B cell (primary cell): ENCODE results near the gene RUFY4. TPM values are rescaled to one million over a fixed set of nuclear protein-coding genes. Genes with fewer than 3 reads are reported as not detected.

Source experiments
- ATAC-seq: fragments of 200-7000 bp; cut with Tn5 transposase; one replicate; pipeline ENCODE4 v1.10.0; 2021; ENCODE audit warnings: low read depth, mild to moderate bottlenecking, moderate number of reproducible peaks, moderate library complexity
- CTCF ChIA-PET: fragments of 350-600 bp; sonication (Branson Sonifier 250); formaldehyde crosslinking; loops from one replicate; lab custom pipeline; 2021; ENCODE audit warnings: antibody characterized with exemption, inconsistent platforms; lab: Charles Lee
- POLR2A ChIA-PET: fragments of 350-600 bp; sonication (Branson Sonifier 250); formaldehyde crosslinking; loops from one replicate; lab custom pipeline; 2021; ENCODE audit warnings: antibody characterized with exemption; lab: Charles Lee
- DNase-seq: peaks from one replicate; pipeline ENCODE4 v3.0.0; 2013
- H2AFZ ChIP-seq: 2 replicates; pipeline ENCODE4 v1.6.1; 2012; ENCODE audit warnings: mild to moderate bottlenecking, low read depth, low read length; ENCODE audit not compliant: insufficient read depth, poor library complexity, severe bottlenecking
- H3K27ac ChIP-seq, 2 donors: 1 replicate in 1 of 2; 2 replicates in 1 of 2; pipeline ENCODE4 v1.5.1; 2012 to 2013; ENCODE audit warnings: low read length in 2 of 2, mild to moderate bottlenecking in 2 of 2, moderate library complexity in 1 of 2
- H3K27me3 ChIP-seq, 4 experiments: fragments of 200-600 bp in 1 of 4; sonication (generic) in 1 of 4; replicated peaks in 1 of 4; 1 replicate in 2 of 4; 2 replicates in 2 of 4; pipeline versions ENCODE4 v1.6.1 to v1.7.0; 2013 to 2016; ENCODE audit warnings: low read length in 3 of 4, mild to moderate bottlenecking in 2 of 4, mixed read lengths in 1 of 4, moderate library complexity in 1 of 4; ENCODE audit not compliant: insufficient read depth in 4 of 4, control insufficient read depth in 3 of 4; ENCODE audit errors: control extremely low read depth in 1 of 4
- H3K36me3 ChIP-seq, 2 experiments: replicated peaks in 1 of 2; 1 replicate in 1 of 2; 2 replicates in 1 of 2; pipeline versions ENCODE4 v1.6.1 to v1.7.1; 2013; ENCODE audit warnings: low read length in 1 of 2; ENCODE audit not compliant: insufficient read depth in 2 of 2, control insufficient read depth in 1 of 2; ENCODE audit errors: control extremely low read depth in 1 of 2, extremely low read depth in 1 of 2
- H3K4me1 ChIP-seq, 2 donors: fragments of 200-600 bp in 1 of 2; sonication (generic) in 1 of 2; 1 replicate in 1 of 2; 2 replicates in 1 of 2; pipeline versions ENCODE4 v1.5.1 to v1.6.1; 2013 to 2017; ENCODE audit warnings: low read length in 2 of 2; ENCODE audit not compliant: control insufficient read depth in 2 of 2, insufficient read depth in 2 of 2
- H3K4me2 ChIP-seq: replicated peaks from 2 replicates; pipeline ENCODE3; 2012; ENCODE audit warnings: mild to moderate bottlenecking, low read depth, low read length; ENCODE audit not compliant: poor library complexity, severe bottlenecking
- H3K4me3 ChIP-seq, 5 experiments: fragments of 200-600 bp in 1 of 5; sonication (generic) in 1 of 5; 1 replicate in 3 of 5; 2 replicates in 2 of 5; pipeline versions ENCODE4 v1.5.1 to v1.7.0; 2011 to 2016; ENCODE audit warnings: low read length in 4 of 5, mild to moderate bottlenecking in 4 of 5, low read depth in 2 of 5, control low read depth in 1 of 5, moderate library complexity in 1 of 5; ENCODE audit not compliant: insufficient read depth in 1 of 5; ENCODE audit errors: control extremely low read depth in 1 of 5, extremely low read depth in 1 of 5
- H3K79me2 ChIP-seq: fragments of 200-600 bp; sonication (generic); one replicate; pipeline ENCODE4 v1.6.0; 2016; ENCODE audit warnings: low read length; ENCODE audit not compliant: control insufficient read depth, insufficient read depth
- H3K9ac ChIP-seq: fragments of 200-600 bp; sonication (generic); 2 replicates; pipeline ENCODE4 v1.6.1; 2017; ENCODE audit warnings: mild to moderate bottlenecking, low read length, moderate library complexity
- H3K9me3 ChIP-seq, 3 donors: one replicate each; pipeline versions ENCODE4 v1.6.1 to v1.7.1; 2013; ENCODE audit warnings: low read length in 2 of 3; ENCODE audit not compliant: control insufficient read depth in 2 of 3, insufficient read depth in 1 of 3; ENCODE audit errors: control extremely low read depth in 1 of 3
- H4K20me1 ChIP-seq: 2 replicates; pipeline ENCODE4 v1.6.0; 2012; ENCODE audit warnings: mild to moderate bottlenecking, low read length; ENCODE audit not compliant: insufficient read depth, control insufficient read depth, poor library complexity, severe bottlenecking
- H3K27ac Mint-ChIP-seq: one replicate; pipeline ENCODE4 v1.8.0; 2021; ENCODE audit warnings: mixed read lengths
- H3K27me3 Mint-ChIP-seq: one replicate; pipeline ENCODE4 v1.8.0; 2021; ENCODE audit warnings: mixed read lengths
- H3K4me1 Mint-ChIP-seq: one replicate; pipeline ENCODE4 v1.8.0; 2021; ENCODE audit warnings: mixed read lengths
- H3K4me3 Mint-ChIP-seq: one replicate; pipeline ENCODE4 v1.8.0; 2021; ENCODE audit warnings: mixed read lengths
- H3K9me3 Mint-ChIP-seq: one replicate; pipeline ENCODE4 v1.8.0; 2022; ENCODE audit warnings: mixed read lengths; ENCODE audit not compliant: insufficient read depth
- EZH2 ChIP-seq: IDR thresholded peaks from 2 replicates; pipeline ENCODE4 v1.6.1; 2012; ENCODE audit warnings: borderline replicate concordance, low read depth, mild to moderate bottlenecking, moderate library complexity, low read length; ENCODE audit not compliant: insufficient read depth, poor library complexity, severe bottlenecking
- WGBS: methylation state at CpG from one replicate; pipeline ENCODE4 v1.1.5; 2013; ENCODE audit warnings: missing lambda C conversion rate; ENCODE audit not compliant: insufficient coverage; 5-methylcytosine and 5-hydroxymethylcytosine counted together
- intact Hi-C: fragments of 100-400 bp; cut with micrococcal nuclease; formaldehyde crosslinking; loops from one replicate; pipeline ENCODE4 v1.10.0; 2022
- polyA plus RNA-seq: library from polyadenylated mRNA; depleted of rRNA; stranded (reverse); fragments of >200 nt; gene quantifications from 2 replicates; pipeline ENCODE4 v1.2.3, GENCODE V29; 2012
- total RNA-seq, 2 donors: library from RNA; stranded (reverse); fragments of 120-200 nt in 1 of 2; gene quantifications; 1 replicate in 1 of 2; 2 replicates in 1 of 2; pipeline versions ENCODE4 v1.2.3 to v1.2.4, GENCODE V29; 2013 to 2022
- TF ChIP-seq, protein P1 (sequence below): fragments of 200-600 bp; IDR thresholded peaks from one replicate; pipeline ENCODE4 v1.8.0; 2022; ENCODE audit warnings: antibody characterized with exemption, mild to moderate bottlenecking

The RUFY4 gene
- total and polyA plus RNA-seq, 2 donors (not counting 1 experiment from before 2014, with no cell fraction given) = 0.34 TPM; not detected in 1

DNA sequence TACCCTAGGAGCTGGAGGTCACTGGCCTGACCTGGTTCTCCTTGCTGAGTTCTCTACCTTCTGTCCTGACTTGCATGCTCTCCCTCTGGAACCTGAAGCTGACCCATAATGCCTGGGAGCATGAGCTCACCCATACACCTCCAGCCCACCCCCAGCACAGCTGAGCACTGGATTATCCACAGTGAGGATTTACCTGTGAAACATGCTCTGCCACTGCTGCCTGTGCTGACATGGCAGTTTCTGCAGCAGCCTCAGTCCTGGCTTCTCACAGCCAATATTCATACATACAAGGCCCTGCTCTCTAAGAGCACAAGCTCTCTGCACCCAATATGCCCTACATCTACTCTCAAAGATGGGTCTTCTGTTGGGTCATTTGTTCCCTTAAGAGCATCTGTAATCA, 61.8 kb downstream of the RUFY4 start:
- no peaks in the 10 kb centered on the region for H3K4me1 ChIP-seq
- no peaks in the 10 kb centered on the region for H3K9me3 ChIP-seq
- H3K36me3 ChIP-seq = no peaks in the 10 kb centered on the region
- H3K79me2 ChIP-seq = no peaks in the 10 kb centered on the region
- no peak overlapping the region for H3K4me2 ChIP-seq
- TF ChIP-seq EZH2 = no peak
- TF ChIP-seq, protein P1, sequence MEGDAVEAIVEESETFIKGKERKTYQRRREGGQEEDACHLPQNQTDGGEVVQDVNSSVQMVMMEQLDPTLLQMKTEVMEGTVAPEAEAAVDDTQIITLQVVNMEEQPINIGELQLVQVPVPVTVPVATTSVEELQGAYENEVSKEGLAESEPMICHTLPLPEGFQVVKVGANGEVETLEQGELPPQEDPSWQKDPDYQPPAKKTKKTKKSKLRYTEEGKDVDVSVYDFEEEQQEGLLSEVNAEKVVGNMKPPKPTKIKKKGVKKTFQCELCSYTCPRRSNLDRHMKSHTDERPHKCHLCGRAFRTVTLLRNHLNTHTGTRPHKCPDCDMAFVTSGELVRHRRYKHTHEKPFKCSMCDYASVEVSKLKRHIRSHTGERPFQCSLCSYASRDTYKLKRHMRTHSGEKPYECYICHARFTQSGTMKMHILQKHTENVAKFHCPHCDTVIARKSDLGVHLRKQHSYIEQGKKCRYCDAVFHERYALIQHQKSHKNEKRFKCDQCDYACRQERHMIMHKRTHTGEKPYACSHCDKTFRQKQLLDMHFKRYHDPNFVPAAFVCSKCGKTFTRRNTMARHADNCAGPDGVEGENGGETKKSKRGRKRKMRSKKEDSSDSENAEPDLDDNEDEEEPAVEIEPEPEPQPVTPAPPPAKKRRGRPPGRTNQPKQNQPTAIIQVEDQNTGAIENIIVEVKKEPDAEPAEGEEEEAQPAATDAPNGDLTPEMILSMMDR = no peak
- POLR2A ChIA-PET = interaction anchor here (0.7 kb wide), 1 partner anchor 58 kb away, joined by 3 read pairs; no protein-coding TSS in a partner anchor
- ATAC-seq (no peak), DNase-seq (no peak)
- no peak overlapping the region for H2AFZ ChIP-seq
- Mint-ChIP-seq H3K9me3 (no peaks in the 10 kb centered on the region), H3K4me3 (no peak overlapping the region), H3K27me3 (peaks cover 35% of the 10 kb centered on the region), H3K27ac (no peak overlapping the region), H3K4me1 (no peaks in the 10 kb centered on the region)
- no peak overlapping the region for H3K27ac ChIP-seq
- H3K9ac ChIP-seq = no peak overlapping the region
- peaks cover 0 to 13% (median 5%) of the 10 kb centered on the region in 4 experiments for H3K27me3 ChIP-seq
- intact Hi-C loops = no loop called here
- no peak overlapping the region for H3K4me3 ChIP-seq
- CTCF ChIA-PET = no interaction called here
- H4K20me1 ChIP-seq = no peaks in the 10 kb centered on the region

DNA sequence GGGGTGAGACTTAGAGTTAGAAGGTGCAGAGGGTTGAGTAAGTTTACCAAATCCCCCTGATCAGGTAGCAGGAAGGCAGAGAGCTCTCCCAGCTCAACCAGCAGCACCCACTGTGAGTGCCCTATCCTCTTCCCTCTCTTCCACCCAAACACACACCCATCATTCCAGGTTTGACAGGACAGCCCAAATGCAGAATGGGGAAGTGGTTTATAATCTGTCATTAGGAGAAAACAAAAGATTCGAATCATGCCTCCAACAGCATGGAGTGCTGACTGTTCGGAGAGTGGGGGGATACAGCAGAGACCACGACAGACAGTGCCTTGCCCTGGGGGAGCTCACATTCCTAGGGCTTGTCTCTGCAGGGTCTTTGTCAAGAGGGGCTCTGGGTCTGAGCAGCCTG, 68.5 kb downstream of the RUFY4 start:
- Histone ChIP-seq H3K4me3 (no peak overlapping the region), H3K9me3 (no peaks in the 10 kb centered on the region), H3K9ac (no peak overlapping the region), H3K27ac (no peak overlapping the region), H3K4me1 (no peaks in the 10 kb centered on the region), H3K36me3 (no peaks in the 10 kb centered on the region), H2AFZ (no peak overlapping the region), H3K4me2 (no peak overlapping the region), H3K27me3 (peaks cover 0 to 28% (median 4%) of the 10 kb centered on the region in 4 experiments), H4K20me1 (no peaks in the 10 kb centered on the region), H3K79me2 (no peaks in the 10 kb centered on the region)
- Mint-ChIP-seq H3K9me3 (no peaks in the 10 kb centered on the region), H3K27ac (no peak overlapping the region), H3K27me3 (peaks cover 58% of the 10 kb centered on the region), H3K4me1 (peaks cover 9% of the 10 kb centered on the region), H3K4me3 (no peak overlapping the region)
- no peak for ATAC-seq
- intact Hi-C loops = no loop called here
- no peak for DNase-seq
- 17% methylated on average over 3 of the region's 3 CpGs for WGBS
- ChIA-PET CTCF (no interaction called here), POLR2A (no interaction called here)
- TF ChIP-seq EZH2 = no peak
- TF ChIP-seq, protein P1 = no peak
